Activated CD8-positive, alpha-beta T cell treated with anti-CD3 and anti-CD28 coated beads, Interleukin-2, amount 10 ng/mL, durations not matched to agents 7 days and 5 days (primary cell): ENCODE data around the gene REC114. TPM values are rescaled to one million over a fixed set of nuclear protein-coding genes. Genes with fewer than 3 reads are reported as not detected.

ENCODE experiments used
- ATAC-seq: fragments of 150-1000 bp; cut with Tn5 transposase; one replicate; pipeline ENCODE4 v1.10.0; 2021; ENCODE audit warnings: moderate library complexity
- CTCF ChIA-PET: fragments of 350-600 bp; sonication (Branson Sonifier 250); formaldehyde crosslinking; loops from one replicate; lab custom pipeline; 2021; ENCODE audit warnings: antibody characterized with exemption; lab: Charles Lee
- POLR2A ChIA-PET: fragments of 350-600 bp; sonication (Branson Sonifier 250); formaldehyde crosslinking; loops from one replicate; lab custom pipeline; 2021; ENCODE audit warnings: antibody characterized with exemption; lab: Charles Lee
- DNase-seq: peaks from one replicate; pipeline ENCODE4 v3.0.0-alpha.2; 2020
- H3K27ac Mint-ChIP-seq: one replicate; pipeline ENCODE4 v1.8.0; 2021; ENCODE audit warnings: mild to moderate bottlenecking, mixed read lengths
- H3K27me3 Mint-ChIP-seq: one replicate; pipeline ENCODE4 v1.8.0; 2021; ENCODE audit warnings: low read depth, mixed read lengths
- H3K36me3 Mint-ChIP-seq: one replicate; pipeline ENCODE4 v1.8.0; 2021; ENCODE audit warnings: low read depth, mixed read lengths
- H3K4me1 Mint-ChIP-seq: one replicate; pipeline ENCODE4 v1.8.0; 2021; ENCODE audit warnings: low read depth, mixed read lengths
- H3K4me3 Mint-ChIP-seq: one replicate; pipeline ENCODE4 v1.8.0; 2021; ENCODE audit warnings: mild to moderate bottlenecking, mixed read lengths
- H3K9me3 Mint-ChIP-seq: one replicate; pipeline ENCODE4 v1.8.0; 2022; ENCODE audit warnings: mixed read lengths; ENCODE audit not compliant: insufficient read depth
- total RNA-seq, 2 experiments: library from RNA; stranded (reverse); gene quantifications; one replicate each; pipeline ENCODE4 v1.2.3, GENCODE V29; 2021

The REC114 gene
- total RNA-seq, 2 experiments from 2014 or later, result not detected

DNA sequence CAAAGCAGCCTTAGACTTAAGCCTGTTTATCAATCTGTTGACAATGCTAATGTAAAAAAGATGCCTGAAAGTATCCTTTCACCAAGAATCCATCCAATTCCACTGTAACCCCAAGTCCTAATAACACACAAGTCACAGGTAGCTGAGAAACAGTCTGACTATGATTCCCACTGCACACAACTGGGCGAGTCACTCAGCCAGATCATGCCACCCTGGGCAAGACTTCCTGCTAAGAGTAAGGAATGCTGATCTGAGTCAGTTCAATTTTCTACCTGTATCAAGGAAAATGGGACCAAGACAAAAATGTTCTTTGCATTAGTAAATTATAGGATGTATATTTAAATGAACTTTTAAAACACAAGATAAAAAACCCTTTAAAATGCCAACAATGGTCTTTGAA, 157.0 kb downstream of the REC114 start:
- H3K27me3 Mint-ChIP-seq, result no peaks in the 10 kb centered on the region
- H3K36me3 Mint-ChIP-seq, result peaks cover 1% of the 10 kb centered on the region
- DNase-seq, result no peak
- peaks cover 3% of the 10 kb centered on the region for H3K4me1 Mint-ChIP-seq
- H3K9me3 Mint-ChIP-seq, result no peaks in the 10 kb centered on the region
- H3K4me3 Mint-ChIP-seq, result no peak overlapping the region
- CTCF ChIA-PET, result interaction anchor here (0.7 to 2.0 kb wide), 2 partner anchors 36 to 105 kb away, joined by 3 to 4 read pairs; no protein-coding TSS in a partner anchor
- no peak for ATAC-seq
- H3K27ac Mint-ChIP-seq, result no peak overlapping the region
- POLR2A ChIA-PET, result no interaction called here

GRCh38 chr15:73600413-73601335, 157.7 kb downstream of the REC114 start:
- CTCF ChIA-PET, result interaction anchor here (2.0 to 10.4 kb wide), 2 partner anchors 33 to 104 kb away, joined by 4 to 109 read pairs; partner anchors contain the start of gene NPTN
- no peak for DNase-seq
- Mint-ChIP-seq H3K9me3 (no peaks in the 10 kb centered on the region), H3K27me3 (no peaks in the 10 kb centered on the region), H3K4me3 (no peak overlapping the region), H3K36me3 (peaks cover 1% of the 10 kb centered on the region), H3K4me1 (peaks cover 3% of the 10 kb centered on the region), H3K27ac (no peak overlapping the region)
- ATAC-seq, result no peak
- POLR2A ChIA-PET, result no interaction called here

- Mint-ChIP-seq H3K4me1 (peaks cover under 1% of the 10 kb centered on the region), H3K36me3 (peaks cover 1% of the 10 kb centered on the region), H3K9me3 (no peaks in the 10 kb centered on the region), H3K27me3 (no peaks in the 10 kb centered on the region), H3K27ac (no peak overlapping the region), H3K4me3 (no peak overlapping the region)
- ATAC-seq, result no peak
- ChIA-PET CTCF (interaction anchor here (0.9 to 10.4 kb wide), 4 partner anchors 9 to 103 kb away, joined by 3 to 109 read pairs (median 4); partner anchors contain the start of gene NPTN), POLR2A (interaction anchor here (0.7 to 1.1 kb wide), 2 partner anchors 19 to 309 kb away, joined by 3 to 4 read pairs; no protein-coding TSS in a partner anchor)
- DNase-seq, result no peak
These were observed 158.8 kb downstream of the REC114 start for GRCh38 chr15:73601451-73602445.

DNA sequence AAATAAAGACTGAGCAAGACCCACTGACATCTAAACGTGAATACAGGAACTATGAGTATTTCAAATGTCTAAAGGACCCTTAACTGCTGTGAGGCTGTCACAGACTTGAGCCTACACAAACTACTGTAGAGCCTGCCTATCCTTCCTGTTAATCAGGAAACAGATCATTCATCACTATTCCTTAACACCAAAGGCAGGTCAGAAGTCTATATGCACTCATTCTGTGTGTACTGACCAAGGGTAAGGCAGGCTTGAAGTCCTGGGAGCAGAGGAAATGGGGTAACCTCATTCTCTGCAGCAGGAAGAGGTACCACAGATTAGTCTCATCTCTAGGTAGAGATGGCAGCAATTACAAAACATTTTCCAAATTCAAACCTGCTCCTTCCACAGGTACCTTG, 159.5 kb downstream of the REC114 start:
- peaks cover 7% of the 10 kb centered on the region for H3K4me1 Mint-ChIP-seq
- no peak overlapping the region for H3K27ac Mint-ChIP-seq
- H3K36me3 Mint-ChIP-seq, result peaks cover 5% of the 10 kb centered on the region
- no peaks in the 10 kb centered on the region for H3K27me3 Mint-ChIP-seq
- ChIA-PET POLR2A (interaction anchor here (1.1 kb wide), 1 partner anchor 18 kb away, joined by 3 read pairs; no protein-coding TSS in a partner anchor), CTCF (interaction anchor here (0.9 to 10.4 kb wide), 4 partner anchors 8 to 98 kb away, joined by 3 to 109 read pairs (median 4); partner anchors contain the start of gene NPTN)
- DNase-seq, result no peak
- H3K4me3 Mint-ChIP-seq, result no peak overlapping the region
- H3K9me3 Mint-ChIP-seq, result no peaks in the 10 kb centered on the region
- no peak for ATAC-seq

DNA sequence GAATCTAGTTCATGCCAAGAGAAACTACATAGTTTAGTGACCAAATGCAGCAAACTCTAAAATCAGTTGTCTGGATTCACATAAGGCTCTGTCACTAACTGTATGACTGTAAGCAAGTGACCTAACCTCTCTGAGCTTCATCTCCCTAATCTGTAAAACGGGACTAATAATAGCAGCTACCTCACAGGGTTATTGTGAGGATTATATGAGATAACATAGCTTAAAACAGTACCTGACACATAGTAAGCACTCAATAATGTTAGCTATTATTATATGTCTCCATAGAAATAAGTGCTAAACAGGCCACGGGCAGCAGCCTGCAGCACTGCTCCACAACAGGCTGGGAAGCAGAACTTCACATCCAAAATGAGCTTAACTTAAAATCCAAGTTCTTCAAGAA, 160.0 kb downstream of the REC114 start:
- DNase-seq (no peak), ATAC-seq (no peak)
- H3K4me3 Mint-ChIP-seq, result no peak overlapping the region
- POLR2A ChIA-PET, result interaction anchor here (1.1 kb wide), 1 partner anchor 17 kb away, joined by 3 read pairs; no protein-coding TSS in a partner anchor
- no peaks in the 10 kb centered on the region for H3K27me3 Mint-ChIP-seq
- H3K27ac Mint-ChIP-seq, result no peak overlapping the region
- no peaks in the 10 kb centered on the region for H3K9me3 Mint-ChIP-seq
- peaks cover 5% of the 10 kb centered on the region for H3K36me3 Mint-ChIP-seq
- peaks cover 13% of the 10 kb centered on the region for H3K4me1 Mint-ChIP-seq
- CTCF ChIA-PET, result interaction anchor here (1.0 to 10.4 kb wide), 4 partner anchors 8 to 31 kb away, joined by 3 to 109 read pairs (median 4); partner anchors contain the start of gene NPTN

- H3K9me3 Mint-ChIP-seq, result no peaks in the 10 kb centered on the region
- no peak for ATAC-seq
- ChIA-PET POLR2A (interaction anchor here (0.5 to 0.7 kb wide), 2 partner anchors 89 to 821 kb away, joined by 3 read pairs; partner anchors contain the start of gene ADPGK), CTCF (interaction anchor here (0.7 to 10.4 kb wide), 3 partner anchors 16 to 73 kb away, joined by 3 to 109 read pairs (median 4); partner anchors contain the start of gene NPTN)
- no peaks in the 10 kb centered on the region for H3K27me3 Mint-ChIP-seq
- peaks cover 5% of the 10 kb centered on the region for H3K36me3 Mint-ChIP-seq
- DNase-seq, result no peak
- H3K27ac Mint-ChIP-seq, result no peak overlapping the region
- H3K4me1 Mint-ChIP-seq, result peaks cover 19% of the 10 kb centered on the region
- H3K4me3 Mint-ChIP-seq, result no peak overlapping the region
These were observed 161.5 kb downstream of the REC114 start for GRCh38 chr15:73604477-73604876.

GRCh38 chr15:73605759-73606436, 162.9 kb downstream of the REC114 start:
- DNase-seq (no peak), ATAC-seq (no peak)
- Mint-ChIP-seq H3K4me3 (no peak overlapping the region), H3K36me3 (peaks cover 5% of the 10 kb centered on the region), H3K9me3 (no peaks in the 10 kb centered on the region), H3K4me1 (peaks cover 22% of the 10 kb centered on the region), H3K27me3 (no peaks in the 10 kb centered on the region), H3K27ac (no peak overlapping the region)
- CTCF ChIA-PET, result interaction anchor here (0.9 to 10.4 kb wide), 8 partner anchors 11 to 101 kb away, joined by 3 to 109 read pairs (median 4); partner anchors contain the start of gene NPTN
- POLR2A ChIA-PET, result no interaction called here

GRCh38 chr15:73607405-73607804, 164.4 kb downstream of the REC114 start:
- Mint-ChIP-seq H3K36me3 (peaks cover 5% of the 10 kb centered on the region), H3K27me3 (no peaks in the 10 kb centered on the region), H3K4me1 (peaks cover 22% of the 10 kb centered on the region), H3K9me3 (no peaks in the 10 kb centered on the region), H3K27ac (no peak overlapping the region), H3K4me3 (no peak overlapping the region)
- ATAC-seq (no peak), DNase-seq (no peak)
- POLR2A ChIA-PET, result interaction anchor here (0.6 to 1.4 kb wide), 3 partner anchors 10 to 36 kb away, joined by 3 to 4 read pairs (median 3); no protein-coding TSS in a partner anchor
- CTCF ChIA-PET, result interaction anchor here (0.9 to 10.4 kb wide), 11 partner anchors 9 to 323 kb away, joined by 3 to 109 read pairs (median 5); partner anchors contain the start of gene NPTN

GRCh38 chr15:73607843-73608242, 164.9 kb downstream of the REC114 start:
- ChIA-PET POLR2A (interaction anchor here (0.6 to 1.4 kb wide), 2 partner anchors 9 to 27 kb away, joined by 3 to 4 read pairs; no protein-coding TSS in a partner anchor), CTCF (interaction anchor here (0.9 to 10.4 kb wide), 11 partner anchors 9 to 323 kb away, joined by 3 to 109 read pairs (median 5); partner anchors contain the start of gene NPTN)
- peaks cover 22% of the 10 kb centered on the region for H3K4me1 Mint-ChIP-seq
- H3K27me3 Mint-ChIP-seq, result no peaks in the 10 kb centered on the region
- H3K9me3 Mint-ChIP-seq, result no peaks in the 10 kb centered on the region
- H3K36me3 Mint-ChIP-seq, result peaks cover 5% of the 10 kb centered on the region
- DNase-seq (no peak), ATAC-seq (no peak)
- no peak overlapping the region for H3K27ac Mint-ChIP-seq
- H3K4me3 Mint-ChIP-seq, result no peak overlapping the region

- Mint-ChIP-seq H3K27me3 (no peaks in the 10 kb centered on the region), H3K27ac (no peak overlapping the region), H3K36me3 (peaks cover 4% of the 10 kb centered on the region), H3K4me1 (peaks cover 22% of the 10 kb centered on the region), H3K4me3 (no peak overlapping the region), H3K9me3 (no peaks in the 10 kb centered on the region)
- POLR2A ChIA-PET, result interaction anchor here (0.6 kb wide), 1 partner anchor 24 kb away, joined by 3 read pairs; no protein-coding TSS in a partner anchor
- DNase-seq (no peak), ATAC-seq (no peak)
- CTCF ChIA-PET, result interaction anchor here (1.1 to 10.4 kb wide), 6 partner anchors 8 to 48 kb away, joined by 3 to 109 read pairs (median 9); partner anchors contain the start of gene NPTN
These were observed 165.5 kb downstream of the REC114 start for GRCh38 chr15:73608475-73608874.
